HCT116 (cell line): ENCODE results near the gene HOXC6. TPM values are rescaled to one million over a fixed set of nuclear protein-coding genes. Genes with fewer than 3 reads are reported as not detected.

Experiments
- ATAC-seq: fragments of 200-7000 bp; cut with Tn5 transposase; 2 replicates; pipeline ENCODE4 v1.9.1; 2020; ENCODE audit warnings: mild to moderate bottlenecking, moderate library complexity
- BruUV-seq: library from RNA; stranded (reverse); fragments of 400-500 nt; replicated peaks from 2 replicates; lab custom pipeline; 2021; lab: Mats Ljungman, UMichigan
- CTCF ChIA-PET: fragments of 300-600 bp; sonication (Branson Sonifier 250); formaldehyde crosslinking; loops from one replicate; lab custom pipeline; 2021; ENCODE audit warnings: antibody characterized with exemption; lab: Charles Lee
- POLR2A ChIA-PET: fragments of 300-600, 350-600 bp; sonication (Branson Sonifier 250); formaldehyde crosslinking; loops from one replicate; lab custom pipeline; 2021; ENCODE audit warnings: antibody characterized with exemption; lab: Charles Lee
- RAD21 ChIA-PET, 2 experiments: fragments of 300-600 bp; sonication (Branson Sonifier 250); formaldehyde crosslinking; loops; one replicate each; lab custom pipeline; 2023; ENCODE audit warnings: low total read pairs in 2 of 2; ENCODE audit not compliant: uncharacterized antibody in 2 of 2, unreplicated experiment in 2 of 2, low non-redundant PET in 1 of 2; lab: Charles Lee
- DNase-seq: peaks from one replicate; pipeline ENCODE4 v3.0.0-alpha.2; 2010; ENCODE audit warnings: low read depth, low spot score
- H2AFZ ChIP-seq: fragments of 200-600 bp; shearing (Covaris generic), sonication (generic); 2 replicates; pipeline ENCODE4 v1.6.1; 2017; ENCODE audit warnings: low read depth, mixed run types, mixed read lengths, antibody characterized with exemption, low read length; ENCODE audit not compliant: poor library complexity, severe bottlenecking
- H3K27ac ChIP-seq: 2 replicates; pipeline ENCODE4 v1.5.1; 2012; ENCODE audit warnings: low read depth, low read length
- H3K27me3 ChIP-seq: fragments of 200-600 bp; sonication (generic); 2 replicates; pipeline ENCODE4 v1.6.1; 2016; ENCODE audit warnings: mixed run types, low read length, mixed read lengths; ENCODE audit not compliant: insufficient read depth
- H3K36me3 ChIP-seq, 2 experiments: fragments of 200-500 bp in 1 of 2; fragments of 200-600 bp in 1 of 2; sonication (Bioruptor generic) in 1 of 2; sonication (generic) in 1 of 2; 2 replicates each; pipeline versions ENCODE4 v1.5.1 to v1.6.1; 2014 to 2016; ENCODE audit warnings: low read length in 2 of 2, inconsistent platforms in 1 of 2, mixed read lengths in 1 of 2, mixed run types in 1 of 2; ENCODE audit not compliant: insufficient read depth in 2 of 2, control insufficient read depth in 1 of 2
- H3K4me1 ChIP-seq, 2 experiments: fragments of 200-600 bp in 1 of 2; sonication (generic) in 1 of 2; 2 replicates each; pipeline versions ENCODE4 v1.5.1 to v1.6.1; 2012 to 2017; ENCODE audit warnings: low read length in 2 of 2, inconsistent platforms in 1 of 2, mild to moderate bottlenecking in 1 of 2, mixed read lengths in 1 of 2, mixed run types in 1 of 2, moderate library complexity in 1 of 2; ENCODE audit not compliant: insufficient read depth in 2 of 2, control insufficient read depth in 1 of 2
- H3K4me2 ChIP-seq: fragments of 200-600 bp; sonication (generic); 2 replicates; pipeline ENCODE4 v1.6.1; 2017; ENCODE audit warnings: mixed run types, low read length, mixed read lengths
- H3K4me3 ChIP-seq, 2 experiments: fragments of 200-600 bp in 1 of 2; sonication (generic) in 1 of 2; replicated peaks in 1 of 2; 2 replicates each; pipeline ENCODE4 v1.5.1; 2011 to 2016; ENCODE audit warnings: low read length in 2 of 2, control low read depth in 1 of 2, low read depth in 1 of 2, mild to moderate bottlenecking in 1 of 2, mixed read lengths in 1 of 2, mixed run types in 1 of 2
- H3K79me2 ChIP-seq: fragments of 200-600 bp; sonication (generic); 2 replicates; pipeline ENCODE4 v1.6.1; 2017; ENCODE audit warnings: mild to moderate bottlenecking, mixed run types, low read length, moderate library complexity, mixed read lengths; ENCODE audit not compliant: insufficient read depth
- H3K9ac ChIP-seq: fragments of 200-600 bp; sonication (generic); 2 replicates; pipeline ENCODE4 v1.6.1; 2016; ENCODE audit warnings: low read length, mixed read lengths
- H3K9me2 ChIP-seq: fragments of 200-600 bp; sonication (generic), shearing (Covaris generic); 2 replicates; pipeline ENCODE4 v1.6.1; 2017; ENCODE audit warnings: mixed run types, mild to moderate bottlenecking, moderate library complexity; ENCODE audit not compliant: insufficient read depth
- H3K9me3 ChIP-seq, 2 experiments: fragments of 200-500 bp in 1 of 2; fragments of 200-600 bp in 1 of 2; sonication (Bioruptor generic) in 1 of 2; sonication (generic) in 1 of 2; 2 replicates each; pipeline ENCODE4 v1.6.1; 2014 to 2017; ENCODE audit warnings: low read length in 2 of 2, mixed read lengths in 2 of 2, inconsistent platforms in 1 of 2, low read depth in 1 of 2, mild to moderate bottlenecking in 1 of 2, mixed run types in 1 of 2, moderate library complexity in 1 of 2; ENCODE audit not compliant: control insufficient read depth in 1 of 2, insufficient read depth in 1 of 2
- H4K20me1 ChIP-seq: fragments of 200-600 bp; sonication (generic), shearing (Covaris generic); 2 replicates; pipeline ENCODE4 v1.6.1; 2017; ENCODE audit warnings: mixed run types, mild to moderate bottlenecking, moderate library complexity; ENCODE audit not compliant: insufficient read depth
- CTCF ChIP-seq, 3 experiments: fragments of 200-600 bp in 1 of 3; sonication (generic) in 1 of 3; IDR thresholded peaks in 2 of 3; conservative IDR thresholded peaks in 1 of 3; 2 replicates each; pipeline ENCODE4 v1.5.1; 2012 to 2017; ENCODE audit warnings: low read depth in 2 of 3, low read length in 2 of 3, antibody characterized with exemption in 1 of 3, borderline replicate concordance in 1 of 3, control low read depth in 1 of 3, mild to moderate bottlenecking in 1 of 3, mixed read lengths in 1 of 3, mixed run types in 1 of 3, moderate library complexity in 1 of 3; ENCODE audit not compliant: insufficient read depth in 1 of 3
- ELF1 ChIP-seq: IDR thresholded peaks from 2 replicates; pipeline ENCODE4 v1.6.1; 2012; ENCODE audit warnings: low read depth, borderline replicate concordance
- EZH2phosphoT487 ChIP-seq: fragments of 200-600 bp; IDR thresholded peaks from 2 replicates; pipeline ENCODE4 v1.6.1; 2018; ENCODE audit warnings: antibody characterized with exemption, borderline replicate concordance
- FOSL1 ChIP-seq: IDR thresholded peaks from 2 replicates; pipeline ENCODE4 v1.6.1; 2012; ENCODE audit warnings: low read depth
- POLR2AphosphoS5 ChIP-seq: IDR thresholded peaks from 2 replicates; pipeline ENCODE4 v1.6.1; 2011; ENCODE audit warnings: mild to moderate bottlenecking, low read depth, low read length, moderate library complexity
- RAD21 ChIP-seq: IDR thresholded peaks from 2 replicates; pipeline ENCODE4 v1.6.1; 2012; ENCODE audit warnings: low read depth, mild to moderate bottlenecking
- REST ChIP-seq: IDR thresholded peaks from 2 replicates; pipeline ENCODE4 v1.6.1; 2012; ENCODE audit warnings: low read depth
- SP1 ChIP-seq: IDR thresholded peaks from 2 replicates; pipeline ENCODE4 v1.6.1; 2012; ENCODE audit warnings: low read depth
- TCF7L2 ChIP-seq: IDR thresholded peaks from 2 replicates; pipeline ENCODE4 v1.7.0; 2011; ENCODE audit warnings: borderline replicate concordance, inconsistent platforms; ENCODE audit not compliant: insufficient read depth, insufficient read length; ENCODE audit errors: extremely low read depth
- YY1 ChIP-seq: IDR thresholded peaks from 2 replicates; pipeline ENCODE4 v1.6.1; 2011; ENCODE audit warnings: low read length, low read depth, moderate library complexity, mild to moderate bottlenecking; ENCODE audit not compliant: insufficient replicate concordance; ENCODE audit errors: extremely low read depth
- ZBTB33 ChIP-seq: IDR thresholded peaks from 2 replicates; pipeline ENCODE4 v1.6.1; 2011; ENCODE audit warnings: mild to moderate bottlenecking, low read length, moderate library complexity; ENCODE audit not compliant: insufficient replicate concordance; ENCODE audit errors: extremely low read depth
- ZNF274 ChIP-seq: fragments of 200-500 bp; sonication (Bioruptor generic); IDR thresholded peaks from 2 replicates; pipeline ENCODE4 v1.6.1; 2014; ENCODE audit warnings: mild to moderate bottlenecking, low read depth, low read length, inconsistent platforms
- intact Hi-C: fragments of 100-400 bp; cut with micrococcal nuclease; formaldehyde crosslinking; loops from 2 replicates; pipeline ENCODE4 v1.10.0; 2022
- total RNA-seq: library from RNA; stranded (reverse); gene quantifications from one replicate; pipeline ENCODE4 v1.2.1, GENCODE V29; 2021; ENCODE audit not compliant: unreplicated experiment

HOXC6 gene
- total RNA-seq, 1 experiment from 2014 or later = 3.1 TPM

GRCh38 chr12:54009171-54010052, 18.8 kb upstream of the HOXC6 start (continued):
- TF ChIP-seq ZBTB33 (no peak), FOSL1 (no peak)

GRCh38 chr12:54010053-54010971, 17.9 kb upstream of the HOXC6 start:
- ATAC-seq = no peak
- ChIA-PET RAD21 (no interaction called here), POLR2A (no interaction called here), CTCF (interaction anchor here (0.8 kb wide), 1 partner anchor 253 kb away, joined by 3 read pairs; no protein-coding TSS in a partner anchor)
- BruUV-seq = no TSS peak
- no peaks in the 10 kb centered on the region for H4K20me1 ChIP-seq
- intact Hi-C loops = no loop called here
- DNase-seq = no peak
- no peaks in the 10 kb centered on the region for H3K36me3 ChIP-seq
- no peaks in the 10 kb centered on the region for H3K27me3 ChIP-seq
- 0 out of 2 replicates have a peak, but pooled peaks cover 3% of the 10 kb centered on the region for H3K79me2 ChIP-seq
- H3K9ac ChIP-seq = no peak overlapping the region
- no peak overlapping the region for H2AFZ ChIP-seq
- H3K4me1 ChIP-seq = peaks cover 0 to 12% of the 10 kb centered on the region in 2 experiments; a peak in 2 of 4 replicates
- H3K4me3 ChIP-seq = no peak overlapping the region
- H3K27ac ChIP-seq = no peak overlapping the region
- H3K9me3 ChIP-seq = no peaks in the 10 kb centered on the region
- no peak overlapping the region for H3K4me2 ChIP-seq
- no peaks in the 10 kb centered on the region for H3K9me2 ChIP-seq
- no peak for TF ChIP-seq FOSL1
- TF ChIP-seq EZH2phosphoT487 = no peak
- no peak for TF ChIP-seq YY1
- TF ChIP-seq SP1 = no peak
- no peak for TF ChIP-seq TCF7L2
- no peak for TF ChIP-seq ZNF274
- TF ChIP-seq REST = no peak
- no peak for TF ChIP-seq ELF1
- no peak for TF ChIP-seq CTCF (IDR thresholded peaks at IDR 0.05 in 2 of 3, conservative IDR thresholded peaks at IDR 0.05 in 1 of 3; ENCODE audit: borderline replicate concordance in 1 of 3, insufficient read depth in 1 of 3, low read depth in 2 of 3, low read length in 2 of 3)
- no peak for TF ChIP-seq RAD21
- no peak for TF ChIP-seq POLR2AphosphoS5
